Brain microvascular endothelial cell (primary cell): ENCODE data around the gene EFCC1.

Experiments
- DNase-seq: peaks from one replicate; pipeline ENCODE4 v3.0.0-alpha.2; 2020
- H3K27ac ChIP-seq: fragments of 250-450 bp; sonication (Bioruptor Pico); 2 replicates; pipeline ENCODE4 v1.5.1; 2020; ENCODE audit warnings: mild to moderate bottlenecking, moderate library complexity
- H3K27me3 ChIP-seq: fragments of 250-450 bp; sonication (Bioruptor Pico); replicated peaks from 2 replicates; pipeline ENCODE4 v1.5.1; 2020; ENCODE audit warnings: mild to moderate bottlenecking
- H3K36me3 ChIP-seq: fragments of 250-450 bp; sonication (Bioruptor Pico); replicated peaks from 2 replicates; pipeline ENCODE4 v1.5.1; 2020; ENCODE audit warnings: mild to moderate bottlenecking
- H3K4me3 ChIP-seq: 2 replicates; pipeline ENCODE4 v1.5.1; 2011; ENCODE audit warnings: low read depth, mild to moderate bottlenecking, control low read depth, low read length, moderate library complexity
- CTCF ChIP-seq: IDR thresholded peaks from 2 replicates; pipeline ENCODE4 v1.5.1; 2011; ENCODE audit warnings: low read depth, mild to moderate bottlenecking, moderate library complexity, low read length, control low read depth, inconsistent platforms; ENCODE audit errors: missing control alignments
- in situ Hi-C: cut with HindIII; loops from 2 replicates; pipeline ENCODE4 v1.10.0; 2017; ENCODE audit warnings: low sequenced_read_pairs, low pct_ligation_motif_present

The EFCC1 gene

GRCh38 chr3:129006864-129007263, 5.8 kb downstream of the EFCC1 start:
- DNase-seq: no peak
- no peak for TF ChIP-seq CTCF
- in situ Hi-C loops: no loop called here
- H3K27me3 ChIP-seq: peaks cover 35% of the 10 kb centered on the region
- no peak overlapping the region for H3K4me3 ChIP-seq
- no peak overlapping the region for H3K27ac ChIP-seq
- H3K36me3 ChIP-seq: no peaks in the 10 kb centered on the region

- DNase-seq: no peak
- Histone ChIP-seq H3K36me3 (no peaks in the 10 kb centered on the region), H3K27ac (no peak overlapping the region), H3K27me3 (peaks cover 26% of the 10 kb centered on the region), H3K4me3 (no peak overlapping the region)
- in situ Hi-C loops: no loop called here
- TF ChIP-seq CTCF: no peak
These were observed 6.7 kb downstream of the EFCC1 start for GRCh38 chr3:129007792-129008191.

- peaks cover 13% of the 10 kb centered on the region for H3K27me3 ChIP-seq
- no peak overlapping the region for H3K27ac ChIP-seq
- no peaks in the 10 kb centered on the region for H3K36me3 ChIP-seq
- no peak for DNase-seq
- H3K4me3 ChIP-seq: no peak overlapping the region
- no peak for TF ChIP-seq CTCF
- in situ Hi-C loops: no loop called here
These were observed 8.2 kb downstream of the EFCC1 start for GRCh38 chr3:129009266-129009665.

- H3K27ac ChIP-seq: no peak overlapping the region
- no peak overlapping the region for H3K4me3 ChIP-seq
- no peak for DNase-seq
- no peak for TF ChIP-seq CTCF
- peaks cover 13% of the 10 kb centered on the region for H3K27me3 ChIP-seq
- H3K36me3 ChIP-seq: no peaks in the 10 kb centered on the region
- in situ Hi-C loops: no loop called here
These were observed 9.3 kb downstream of the EFCC1 start for GRCh38 chr3:129010310-129010956.

- TF ChIP-seq CTCF: no peak
- in situ Hi-C loops: no loop called here
- no peaks in the 10 kb centered on the region for H3K36me3 ChIP-seq
- H3K4me3 ChIP-seq: no peak overlapping the region
- no peak overlapping the region for H3K27ac ChIP-seq
- no peak for DNase-seq
- peaks cover 2% of the 10 kb centered on the region for H3K27me3 ChIP-seq
These were observed 12.4 kb downstream of the EFCC1 start for GRCh38 chr3:129013491-129013891.

GRCh38 chr3:129014148-129014547, 13.0 kb downstream of the EFCC1 start:
- no peaks in the 10 kb centered on the region for H3K36me3 ChIP-seq
- no peak overlapping the region for H3K27ac ChIP-seq
- H3K27me3 ChIP-seq: no peaks in the 10 kb centered on the region
- no peak for TF ChIP-seq CTCF
- no peak overlapping the region for H3K4me3 ChIP-seq
- in situ Hi-C loops: no loop called here
- no peak for DNase-seq
